Peyer's patch (tissue), 4 donors: ENCODE results near the gene HLA-DOB.

ENCODE experiments used
- CTCF ChIP-seq, 6 experiments: fragments of 450-650 bp in 4 of 6; fragments of 200-600 bp in 2 of 6; sonication (generic) in 1 of 6; IDR thresholded peaks; one replicate each; pipeline ENCODE4 v1.5.1; 2017 to 2019; ENCODE audit warnings: antibody characterized with exemption in 6 of 6, mild to moderate bottlenecking in 3 of 6, moderate library complexity in 1 of 6
- POLR2A ChIP-seq, 2 donors: fragments of 450-650 bp; IDR thresholded peaks; one replicate each; pipeline ENCODE4 v1.5.1; 2017; ENCODE audit warnings: antibody characterized with exemption in 2 of 2, mild to moderate bottlenecking in 2 of 2, moderate library complexity in 2 of 2

DNA sequence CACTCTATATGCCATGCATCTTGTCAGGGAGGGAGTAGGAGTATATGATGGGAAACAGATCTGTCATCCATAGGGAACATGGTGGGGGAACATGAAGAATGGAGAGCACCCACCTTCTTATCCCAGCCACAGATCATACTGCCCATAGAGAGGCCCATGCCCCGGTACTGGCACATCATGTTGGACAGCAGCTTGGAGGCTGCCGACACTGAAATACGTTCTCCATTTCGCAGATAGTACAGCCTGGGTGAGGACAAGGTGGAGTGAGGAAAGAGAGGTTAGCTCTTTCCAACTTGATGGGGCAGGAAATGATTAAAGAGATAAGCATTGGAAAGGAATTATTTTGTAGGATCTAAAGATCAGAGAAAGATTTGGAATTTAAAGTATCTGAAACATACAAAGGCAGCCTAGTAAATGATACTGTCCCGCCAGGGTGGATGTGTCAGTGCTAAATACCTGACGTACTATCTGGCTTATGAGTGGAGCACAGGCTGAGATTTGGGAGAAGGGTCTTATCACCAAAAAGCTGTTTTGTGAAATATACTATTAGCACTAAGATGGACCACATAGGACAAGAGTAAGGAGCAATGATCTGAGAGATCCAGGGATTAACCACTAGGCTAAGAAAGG is 25.3 kb upstream of the HLA-DOB start:
- TF ChIP-seq CTCF (IDR thresholded peaks at IDR 0.05) (no peak), POLR2A (IDR thresholded peaks at IDR 0.05) (no peak)
